HK-2 (cell line): Measurements from ENCODE around the gene ATF4.

Experiments used
- DNase-seq: peaks from one replicate; pipeline ENCODE4 v3.0.0-alpha.2; 2018; ENCODE audit not compliant: unreplicated experiment

ATF4 gene

GRCh38 chr22:39556970-39557841, 36.8 kb downstream of the ATF4 start:
- no peak for DNase-seq

- no peak for DNase-seq
These were observed 37.9 kb downstream of the ATF4 start for GRCh38 chr22:39558254-39558727.

GRCh38 chr22:39558950-39559349, 38.6 kb downstream of the ATF4 start:
- DNase-seq, result no peak

- no peak for DNase-seq
These were observed 39.2 kb downstream of the ATF4 start for GRCh38 chr22:39559456-39560105.

- no peak for DNase-seq
These were observed 39.8 kb downstream of the ATF4 start for GRCh38 chr22:39560127-39560526.

- no peak for DNase-seq
These were observed 42.6 kb downstream of the ATF4 start for GRCh38 chr22:39562839-39563489.

GRCh38 chr22:39563571-39564428, 43.4 kb downstream of the ATF4 start:
- DNase-seq, result no peak

GRCh38 chr22:39565414-39565944, 45.1 kb downstream of the ATF4 start:
- DNase-seq, result no peak

GRCh38 chr22:39567135-39567946, 47.0 kb downstream of the ATF4 start:
- no peak for DNase-seq

GRCh38 chr22:39568278-39568981, 48.1 kb downstream of the ATF4 start:
- DNase-seq, result no peak

- no peak for DNase-seq
These were observed 48.7 kb downstream of the ATF4 start for GRCh38 chr22:39569066-39569465.

GRCh38 chr22:39570226-39570625, 49.9 kb downstream of the ATF4 start:
- no peak for DNase-seq

- DNase-seq, result no peak
These were observed 50.3 kb downstream of the ATF4 start, which contains the start of gene CACNA1I for GRCh38 chr22:39570665-39571064. Gene CACNA1I (plus strand): TSS chr22:39570753. CDS start chr22:39570753, 0 bp downstream.

- no peak for DNase-seq
These were observed 51.2 kb downstream of the ATF4 start for GRCh38 chr22:39571538-39571937.
